PFSK-1 (cell line): ENCODE results near the gene GPR22.

ENCODE experiments used
- REST ChIP-seq, 2 experiments: IDR thresholded peaks; 2 replicates each; pipeline versions ENCODE4 v1.6.1 to v1.8.0; 2011 to 2012; ENCODE audit warnings: low read depth in 2 of 2, low read length in 2 of 2, control low read depth in 1 of 2, inconsistent platforms in 1 of 2, mild to moderate bottlenecking in 1 of 2, moderate library complexity in 1 of 2; ENCODE audit not compliant: insufficient read depth in 1 of 2
- SIN3A ChIP-seq: IDR thresholded peaks from 2 replicates; pipeline ENCODE4 v1.6.1; 2012; ENCODE audit warnings: mild to moderate bottlenecking, low read length, moderate library complexity, borderline replicate concordance; ENCODE audit not compliant: insufficient read depth
- TAF1 ChIP-seq: IDR thresholded peaks from 2 replicates; pipeline ENCODE4 v1.6.1; 2012; ENCODE audit warnings: low read length, control low read depth, borderline replicate concordance; ENCODE audit not compliant: insufficient read depth

DNA sequence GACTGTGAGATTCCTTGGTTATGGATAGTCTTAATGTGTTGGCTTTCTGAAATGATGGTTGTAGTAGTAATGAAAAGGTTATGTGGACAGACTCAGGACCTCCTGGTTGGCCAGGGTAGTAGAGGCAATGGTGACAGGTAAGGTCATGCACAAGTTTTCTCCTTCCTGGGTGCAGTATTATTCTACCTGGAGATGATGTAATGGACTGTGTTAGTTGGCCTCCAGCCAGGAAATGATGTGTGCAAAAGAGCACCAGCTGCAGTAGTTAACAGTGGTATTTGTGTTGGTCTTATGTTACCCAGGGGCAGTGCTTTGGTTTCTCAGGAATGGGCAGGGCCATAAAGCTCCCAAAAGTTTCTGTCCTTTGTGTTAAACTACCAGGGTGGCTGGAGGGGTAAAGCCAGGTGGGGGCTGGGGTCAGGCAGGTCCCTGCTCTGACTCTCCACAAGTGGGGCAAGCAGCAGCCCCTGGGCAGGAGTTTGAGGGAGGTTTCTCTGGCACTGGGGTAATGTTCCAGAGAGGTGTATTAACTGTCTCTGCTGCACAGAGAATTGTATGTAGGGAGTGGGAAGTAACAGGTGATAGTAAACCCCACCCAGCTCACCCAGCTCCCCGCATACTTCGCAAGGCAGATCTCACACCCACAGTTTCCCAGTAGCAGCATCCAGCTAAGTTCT is 36.3 kb downstream of the GPR22 start:
- TF ChIP-seq TAF1 (no peak), REST (IDR thresholded peaks at IDR 0.05; ENCODE audit: insufficient read depth in 1 of 2, low read depth in 2 of 2, low read length in 2 of 2) (no peak), SIN3A (no peak)
